Dermis blood vessel endothelial cell (primary cell): ENCODE measurements around the gene PARD6B. TPM values are rescaled to one million over a fixed set of nuclear protein-coding genes. Genes with fewer than 3 reads are reported as not detected.
A peak's percentile ranks its signal among the peaks of the same experiment; 100 is the strongest.
"Not testable (repeated sequence)": the region's sequence is repeated elsewhere in the genome, so short reads cannot be mapped to it uniquely, and the experiment has no call there.

Source experiments
- DNase-seq: peaks from one replicate; pipeline ENCODE4 v3.0.0; 2010
- total RNA-seq: library from RNA; depleted of rRNA; stranded (reverse); fragments of >200 nt; gene quantifications from 2 replicates; pipeline ENCODE4 v1.2.3, GENCODE V29; 2014

Gene PARD6B
- total RNA-seq, 1 donor from 2014 or later: 0.85 TPM

- DNase-seq: not testable (repeated sequence)
Measured at GRCh38 chr20:50703651-50704438, 27.5 kb upstream of the PARD6B start.

GRCh38 chr20:50704514-50704913, 26.9 kb upstream of the PARD6B start:
- no peak for DNase-seq

- no peak for DNase-seq
Measured at GRCh38 chr20:50704971-50705370, 26.4 kb upstream of the PARD6B start.

GRCh38 chr20:50708845-50709635, 22.3 kb upstream of the PARD6B start:
- DNase-seq: no peak

DNA sequence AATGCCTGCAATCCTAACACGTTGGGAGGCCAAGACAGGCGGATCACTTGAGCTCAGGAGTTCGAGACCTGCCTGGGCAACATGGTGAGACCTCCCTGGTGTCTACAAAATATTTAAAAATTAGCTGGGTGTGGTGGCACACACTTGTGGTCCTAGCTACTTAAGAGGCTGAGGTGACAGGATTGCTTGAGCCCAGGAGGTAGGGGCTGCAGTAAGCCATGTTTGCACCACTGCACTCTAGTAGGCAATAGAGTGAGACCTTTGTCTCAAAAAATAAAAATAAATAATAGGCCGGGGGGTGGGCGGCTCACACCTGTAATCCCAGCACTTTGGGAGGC, 21.8 kb upstream of the PARD6B start:
- DNase-seq: no peak

GRCh38 chr20:50710492-50711063, 20.8 kb upstream of the PARD6B start:
- DNase-seq: no peak

- DNase-seq: no peak
Measured at GRCh38 chr20:50711113-50711825, 20.1 kb upstream of the PARD6B start.

- no peak for DNase-seq
Measured at GRCh38 chr20:50712771-50713656, 18.4 kb upstream of the PARD6B start.

- peak; percentile 54 for DNase-seq
Measured at GRCh38 chr20:50713657-50714101, 17.7 kb upstream of the PARD6B start.

GRCh38 chr20:50714426-50714825, 17.0 kb upstream of the PARD6B start:
- not testable (repeated sequence) for DNase-seq

DNA sequence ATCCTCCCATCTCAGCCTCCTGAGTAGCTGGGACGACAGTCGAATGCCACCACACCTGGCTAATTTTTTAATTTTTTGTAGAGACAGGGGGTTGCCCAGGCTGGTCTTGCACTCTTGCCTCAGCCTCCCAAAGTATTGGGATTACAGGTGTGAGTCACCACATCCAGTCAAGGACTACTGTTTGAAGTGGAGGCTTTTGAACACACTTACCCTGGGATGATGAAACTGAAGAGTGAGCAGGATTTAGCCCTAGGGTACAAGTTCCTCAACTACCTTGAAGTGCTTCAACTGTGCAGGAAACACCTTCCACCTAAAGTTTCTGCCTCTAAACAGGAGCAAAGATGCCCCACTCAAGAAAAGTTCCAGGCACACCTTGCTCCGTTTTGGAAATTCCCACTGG, 15.7 kb upstream of the PARD6B start:
- DNase-seq: no peak

- no peak for DNase-seq
Measured at GRCh38 chr20:50716518-50716917, 14.9 kb upstream of the PARD6B start.

DNA sequence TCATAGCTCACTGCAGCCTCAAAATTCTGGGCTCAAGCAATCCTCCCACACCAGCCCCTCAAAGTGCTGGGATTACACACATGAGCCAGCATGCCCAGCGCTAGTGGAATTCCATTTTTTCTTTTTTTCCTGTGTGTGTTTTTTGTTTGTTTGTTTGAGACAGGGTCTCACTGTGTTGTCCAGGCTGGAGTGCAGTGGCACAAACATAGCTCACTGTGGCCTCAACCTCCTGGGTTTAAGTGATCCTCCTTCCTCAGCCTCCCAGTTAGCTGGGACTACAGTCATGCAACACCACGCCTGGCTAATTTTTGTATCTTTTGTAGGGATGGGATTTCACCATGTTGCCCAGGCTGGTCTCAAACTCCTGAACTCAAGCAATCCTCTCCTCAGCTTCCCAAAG, 14.1 kb upstream of the PARD6B start:
- DNase-seq: no peak

GRCh38 chr20:50717974-50718761, 13.2 kb upstream of the PARD6B start:
- no peak for DNase-seq

DNA sequence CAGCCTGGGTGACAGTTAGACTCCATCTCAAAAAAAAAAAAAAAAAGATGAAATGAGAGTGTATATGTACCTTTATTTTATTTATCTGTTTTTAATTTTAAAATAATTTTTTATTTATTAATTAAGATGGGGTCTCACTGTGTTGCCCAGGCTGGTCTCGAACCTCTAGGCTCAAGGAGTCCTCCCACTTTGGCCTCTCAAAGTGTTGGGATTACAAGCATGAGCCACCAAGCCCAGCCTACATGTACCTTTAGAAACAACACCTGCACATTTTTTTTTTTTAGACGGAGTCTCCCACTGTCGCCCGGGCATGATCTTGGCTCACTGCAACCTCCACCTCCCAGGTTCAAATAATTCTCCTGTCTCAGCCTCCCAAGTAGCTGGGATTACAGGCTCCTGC, 12.1 kb upstream of the PARD6B start:
- no peak for DNase-seq

DNA sequence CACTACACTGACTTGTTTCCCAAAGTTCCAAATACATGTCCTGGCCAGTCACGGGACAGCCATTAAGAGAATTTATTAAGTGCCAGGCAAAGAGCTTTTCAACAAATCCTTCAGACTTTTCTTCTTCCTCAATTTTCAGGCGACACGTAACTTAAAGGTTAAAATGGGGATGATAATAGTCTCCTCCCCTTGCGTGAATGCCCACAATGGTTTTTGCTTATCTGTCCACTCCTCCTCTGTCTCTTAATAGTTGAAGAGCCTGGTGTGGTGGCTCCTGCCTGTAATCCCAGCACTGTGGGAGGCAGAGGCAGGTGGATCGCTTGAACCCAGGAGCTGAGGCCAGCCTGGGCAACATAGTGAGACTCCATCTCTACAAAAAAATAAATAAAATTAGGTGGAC, 11.4 kb upstream of the PARD6B start:
- no peak for DNase-seq

DNA sequence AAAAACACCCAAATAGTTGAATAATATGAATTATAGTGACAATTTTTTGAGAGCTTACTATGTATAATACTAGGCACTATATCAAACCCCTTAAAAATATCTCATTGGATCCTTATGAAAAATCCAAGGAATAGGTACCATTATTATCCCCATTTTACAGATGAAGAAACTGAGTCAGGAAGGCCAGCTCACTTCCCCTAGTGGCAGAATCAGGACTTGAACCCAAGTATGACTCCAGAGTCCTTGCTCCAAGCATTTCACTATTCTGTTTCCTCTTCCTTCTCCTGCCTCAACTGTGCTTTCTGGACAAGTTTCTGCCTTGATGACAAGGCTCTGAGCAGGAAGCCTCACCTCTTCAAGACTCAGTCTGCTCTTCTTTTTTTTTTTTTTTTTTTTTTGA, 10.8 kb upstream of the PARD6B start:
- DNase-seq: no peak

GRCh38 chr20:50721881-50722281, 9.5 kb upstream of the PARD6B start:
- DNase-seq: no peak

GRCh38 chr20:50722424-50723155, 8.8 kb upstream of the PARD6B start:
- no peak for DNase-seq

DNA sequence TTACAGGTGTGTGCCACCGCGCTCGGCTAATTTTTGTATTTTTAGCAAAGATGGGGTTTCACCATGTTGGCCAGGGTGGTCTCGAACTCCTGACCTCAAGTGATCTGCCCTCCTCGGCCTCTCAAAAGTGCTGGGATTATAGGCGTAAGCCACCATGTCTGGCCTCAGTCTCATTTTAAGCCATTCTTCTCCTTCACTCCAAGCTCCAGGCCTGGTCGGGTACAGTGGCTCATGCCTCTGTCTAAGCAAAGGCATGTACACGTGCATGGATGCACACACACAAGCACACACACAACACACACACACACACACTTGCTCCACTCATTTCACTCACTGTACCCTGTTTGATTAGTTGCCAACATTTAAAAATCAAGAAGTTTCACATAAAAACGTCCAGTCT, 7.7 kb upstream of the PARD6B start:
- no peak for DNase-seq
